A549 (cell line): ENCODE results near the gene ANKRD33B. TPM values are rescaled to one million over a fixed set of nuclear protein-coding genes. Genes with fewer than 3 reads are reported as not detected.

Experiments
- ATAC-seq, 2 experiments: fragments of 200-7000 bp in 1 of 2; fragments of >200 bp in 1 of 2; cut with Nextera tagmentation in 1 of 2; cut with Tn5 transposase in 1 of 2; 3 replicates each; pipeline versions ENCODE4 v1.8.0 to v1.9.1; 2018 to 2020; ENCODE audit warnings: mild to moderate bottlenecking in 1 of 2, moderate library complexity in 1 of 2
- CTCF ChIA-PET: fragments of 300-600 bp; sonication (Branson Sonifier 250); formaldehyde crosslinking; extraction: SDS; loops from one replicate; lab custom pipeline; 2021; ENCODE audit warnings: antibody characterized with exemption, inconsistent platforms; lab: Yijun Ruan, JAX
- POLR2A ChIA-PET: fragments of 350-600 bp; formaldehyde crosslinking; extraction: SDS; loops from one replicate; lab custom pipeline; 2021; ENCODE audit warnings: antibody characterized with exemption, inconsistent platforms; lab: Yijun Ruan, JAX
- DNase-seq, 2 experiments: peaks; one replicate each; pipeline versions ENCODE4 v3.0.0 to v3.0.0-alpha.2; 2011 to 2016; ENCODE audit warnings: low read depth in 1 of 2, low spot score in 1 of 2
- FAIRE-seq: peaks from 2 replicates; lab custom pipeline; 2011; peaks lifted over from hg19 to GRCh38; lab: Jason Lieb, UNC
- H3K27ac ChIP-seq, 2 experiments: fragments of >200 bp; sonication (Bioruptor Twin); formaldehyde crosslinking; 3 replicates each; pipeline ENCODE4 v1.5.1; 2016 to 2017
- H3K4me1 ChIP-seq: fragments of >200 bp; sonication (Bioruptor Twin); formaldehyde crosslinking; 3 replicates; pipeline ENCODE4 v1.6.1; 2016
- H3K4me2 ChIP-seq: fragments of >200 bp; sonication (Bioruptor Twin); formaldehyde crosslinking; 3 replicates; pipeline ENCODE4 v1.6.1; 2016
- H3K4me3 ChIP-seq: fragments of >200 bp; sonication (Bioruptor Twin); formaldehyde crosslinking; 3 replicates; pipeline ENCODE4 v1.5.1; 2016
- H3K9me3 ChIP-seq: fragments of >200 bp; sonication (Bioruptor Twin); formaldehyde crosslinking; 3 replicates; pipeline ENCODE4 v1.6.1; 2016
- ATOH8 ChIP-seq: fragments of 250-450 bp; sonication (Bioruptor Pico); IDR thresholded peaks from 2 replicates; pipeline ENCODE4 v1.5.0; 2020; ENCODE audit warnings: low read depth, mild to moderate bottlenecking, moderate library complexity
- CHD4 ChIP-seq: fragments of 200-600 bp; sonication (generic); IDR thresholded peaks from 2 replicates; pipeline ENCODE4 v1.6.1; 2016; ENCODE audit warnings: antibody characterized with exemption, mild to moderate bottlenecking, borderline replicate concordance
- EHMT2 ChIP-seq: fragments of 200-600 bp; sonication (generic); IDR thresholded peaks from 2 replicates; pipeline ENCODE4 v1.6.1; 2016; ENCODE audit warnings: antibody characterized with exemption, low read depth, mild to moderate bottlenecking, moderate library complexity
- EP300 ChIP-seq, 2 experiments: fragments of >200 bp; sonication (Bioruptor Twin); formaldehyde crosslinking; IDR thresholded peaks; 2 replicates in 1 of 2; 3 replicates in 1 of 2; pipeline ENCODE4 v1.6.1; 2016 to 2017
- ESRRA ChIP-seq: fragments of 150-350 bp; IDR thresholded peaks from 2 replicates; pipeline ENCODE4 v1.6.1; 2014; ENCODE audit warnings: mild to moderate bottlenecking, low read length, borderline replicate concordance
- FOSB ChIP-seq: fragments of 250-450 bp; sonication (Bioruptor Pico); IDR thresholded peaks from 2 replicates; pipeline ENCODE4 v1.5.0; 2020; ENCODE audit warnings: mild to moderate bottlenecking, moderate library complexity
- FOSL2 ChIP-seq, 2 experiments: fragments of 450-650 bp in 1 of 2; fragments of >200 bp in 1 of 2; sonication (Bioruptor Twin) in 1 of 2; formaldehyde crosslinking; IDR thresholded peaks; 2 replicates each; pipeline versions ENCODE4 v1.5.0 to v1.6.1; 2016 to 2020; ENCODE audit warnings: mild to moderate bottlenecking in 1 of 2, moderate library complexity in 1 of 2
- FOXS1 ChIP-seq: fragments of 250-450 bp; sonication (Bioruptor Pico); IDR thresholded peaks from 2 replicates; pipeline ENCODE4 v1.5.0; 2020; ENCODE audit warnings: mild to moderate bottlenecking, moderate library complexity
- HES2 ChIP-seq: fragments of >200 bp; sonication (Bioruptor Twin); formaldehyde crosslinking; IDR thresholded peaks from 2 replicates; pipeline ENCODE4 v1.6.1; 2016
- HEYL ChIP-seq: fragments of 250-450 bp; sonication (Bioruptor Pico); IDR thresholded peaks from 2 replicates; pipeline ENCODE4 v1.8.0; 2021; ENCODE audit warnings: mild to moderate bottlenecking, moderate library complexity
- HOXB13 ChIP-seq: fragments of 250-450 bp; sonication (Bioruptor Pico); IDR thresholded peaks from 2 replicates; pipeline ENCODE4 v1.5.0; 2020; ENCODE audit warnings: low read depth, mild to moderate bottlenecking, moderate library complexity
- JUN ChIP-seq, 2 experiments: fragments of >200 bp; sonication (Bioruptor Twin); formaldehyde crosslinking; IDR thresholded peaks; 2 replicates in 1 of 2; 3 replicates in 1 of 2; pipeline ENCODE4 v1.6.1; 2016 to 2017
- KDM1A ChIP-seq: fragments of 200-600 bp; sonication (generic); IDR thresholded peaks from 2 replicates; pipeline ENCODE4 v1.6.1; 2016; ENCODE audit warnings: low read depth, mild to moderate bottlenecking
- KDM5A ChIP-seq: fragments of 200-600 bp; sonication (generic); IDR thresholded peaks from 2 replicates; pipeline ENCODE4 v1.6.1; 2016; ENCODE audit warnings: antibody characterized with exemption, mild to moderate bottlenecking
- MAX ChIP-seq: IDR thresholded peaks from 2 replicates; pipeline ENCODE4 v1.6.1; 2012
- MAZ ChIP-seq: fragments of 150-350 bp; IDR thresholded peaks from 2 replicates; pipeline ENCODE4 v1.6.1; 2014; ENCODE audit warnings: antibody characterized with exemption, low read depth, low read length, borderline replicate concordance
- NPAS2 ChIP-seq: fragments of 250-450 bp; sonication (Bioruptor Pico); IDR thresholded peaks from 2 replicates; pipeline ENCODE4 v1.8.0; 2022; ENCODE audit warnings: mild to moderate bottlenecking, moderate library complexity, borderline replicate concordance
- POLR2A ChIP-seq: IDR thresholded peaks from 2 replicates; pipeline ENCODE4 v1.6.1; 2012; ENCODE audit warnings: mild to moderate bottlenecking, low read length
- RCOR1 ChIP-seq: fragments of 150-350 bp; IDR thresholded peaks from 2 replicates; pipeline ENCODE4 v1.6.1; 2014; ENCODE audit warnings: antibody characterized with exemption, low read length, low read depth
- RFX5 ChIP-seq: fragments of 450-650 bp; IDR thresholded peaks from 2 replicates; pipeline ENCODE4 v1.7.1; 2014; ENCODE audit warnings: antibody characterized with exemption, mild to moderate bottlenecking, moderate library complexity
- TP53 ChIP-seq: fragments of 250-450 bp; sonication (Bioruptor Pico); IDR thresholded peaks from 2 replicates; pipeline ENCODE4 v1.5.0; 2021; ENCODE audit warnings: mild to moderate bottlenecking, moderate library complexity
- ZC3H11A ChIP-seq: fragments of 450-650 bp; IDR thresholded peaks from 2 replicates; pipeline ENCODE4 v1.6.1; 2014; ENCODE audit warnings: antibody characterized with exemption, mild to moderate bottlenecking
- ZNF302 ChIP-seq: fragments of 250-450 bp; sonication (Bioruptor Pico); IDR thresholded peaks from 2 replicates; pipeline ENCODE4 v1.9.0; 2021; ENCODE audit warnings: inconsistent platforms, mild to moderate bottlenecking, moderate library complexity
- WGBS: methylation state at CpG from one replicate; pipeline ENCODE4 v1.1.6; 2017; ENCODE audit errors: missing lambda C conversion rate; 5-methylcytosine and 5-hydroxymethylcytosine counted together
- polyA plus RNA-seq, 4 experiments: library from polyadenylated mRNA; depleted of rRNA in 3 of 4; stranded (reverse); fragments of >200 nt; fragmentation: RNase III in 1 of 4; extraction: RNeasy Plus Mini Kit Qiagen cat#74134 plus additional on column Dnase treatment in 1 of 4; gene quantifications; 2 replicates in 3 of 4; 3 replicates in 1 of 4; pipeline ENCODE4 v1.2.3, GENCODE V29; 2011 to 2017

The ANKRD33B gene
- polyA plus RNA-seq, 2 of the 4 experiments (the other 2 are of a cell fraction), result 4.0 to 6.9 TPM

GRCh38 chr5:10682801-10683525, 119.1 kb downstream of the ANKRD33B start:
- ChIA-PET CTCF (interaction anchor here (1.4 kb wide), 1 partner anchor 12 kb away, joined by 6 read pairs; no protein-coding TSS in a partner anchor), POLR2A (no interaction called here)
- no peak for DNase-seq
- Histone ChIP-seq H3K9me3 (no peaks in the 10 kb centered on the region), H3K4me3 (no peak overlapping the region), H3K4me2 (no peak overlapping the region), H3K4me1 (no peaks in the 10 kb centered on the region), H3K27ac (no peak overlapping the region)
- no peak for TF ChIP-seq POLR2A
- TF ChIP-seq FOXS1 (CRISPR knock-in tag), result no peak
- TF ChIP-seq MAZ, result no peak
- TF ChIP-seq CHD4, result no peak
- FAIRE-seq, result no peak
- 92% methylated on average over 16 of the region's 16 CpGs for WGBS
- ATAC-seq, result no peak

- TF ChIP-seq FOSL2 (IDR thresholded peaks at IDR 0.05) (no peak), FOSL2 (CRISPR knock-in tag; IDR thresholded peaks at IDR 0.05) (no peak), HEYL (no peak), MAX (no peak), HOXB13 (CRISPR knock-in tag) (no peak), KDM1A (no peak), ZC3H11A (no peak), FOXS1 (CRISPR knock-in tag) (no peak), JUN (IDR thresholded peaks at IDR 0.05) (no peak), TP53 (CRISPR knock-in tag) (no peak), EP300 (IDR thresholded peaks at IDR 0.05) (no peak), MAZ (no peak), ATOH8 (CRISPR knock-in tag) (no peak), HES2 (no peak), RCOR1 (no peak), EHMT2 (no peak), KDM5A (no peak), RFX5 (no peak), ESRRA (no peak), ZNF302 (no peak), FOSB (CRISPR knock-in tag) (no peak)
- FAIRE-seq (no peak), ATAC-seq (no peak), DNase-seq (no peak)
- H3K4me2 ChIP-seq, result no peak overlapping the region
- H3K4me3 ChIP-seq, result no peak overlapping the region
- no peak overlapping the region for H3K27ac ChIP-seq
- ChIA-PET POLR2A (no interaction called here), CTCF (interaction anchor here (0.8 to 1.4 kb wide), 2 partner anchors 11 to 232 kb away, joined by 3 to 5 read pairs; no protein-coding TSS in a partner anchor)
- no peaks in the 10 kb centered on the region for H3K9me3 ChIP-seq
- 86% methylated on average over 11 of the region's 11 CpGs for WGBS
- H3K4me1 ChIP-seq, result peaks cover 5% of the 10 kb centered on the region
Measured at GRCh38 chr5:10684303-10685086, 120.6 kb downstream of the ANKRD33B start.

GRCh38 chr5:10685115-10685521, 121.2 kb downstream of the ANKRD33B start:
- FAIRE-seq (no peak), DNase-seq (no peak), ATAC-seq (no peak)
- WGBS, result 89% methylated on average over 6 of the region's 6 CpGs
- Histone ChIP-seq H3K4me2 (no peak overlapping the region), H3K27ac (no peak overlapping the region), H3K4me1 (peaks cover 11% of the 10 kb centered on the region), H3K4me3 (no peak overlapping the region), H3K9me3 (no peaks in the 10 kb centered on the region)
- POLR2A ChIA-PET, result no interaction called here
- CTCF ChIA-PET, result interaction anchor here (1.4 kb wide), 1 partner anchor 233 kb away, joined by 5 read pairs; no protein-coding TSS in a partner anchor
- no peak for TF ChIP-seq NPAS2 (CRISPR knock-in tag)
- TF ChIP-seq, all 56 proteins: peak for 0
